22Rv1 (cell line): Measurements from ENCODE around the gene NME3.

Experiments used
- H3K27ac ChIP-seq: fragments of 450-650 bp; 2 replicates; pipeline ENCODE4 v1.5.1; 2017
- ZFX ChIP-seq: fragments of 450-650 bp; IDR thresholded peaks from 2 replicates; pipeline ENCODE4 v1.6.1; 2017; ENCODE audit warnings: antibody characterized with exemption, borderline replicate concordance
- TF ChIP-seq, protein P1 (sequence below): fragments of 450-650 bp; IDR thresholded peaks from 2 replicates; pipeline ENCODE4 v1.5.1; 2017; ENCODE audit warnings: mild to moderate bottlenecking

Gene NME3

DNA sequence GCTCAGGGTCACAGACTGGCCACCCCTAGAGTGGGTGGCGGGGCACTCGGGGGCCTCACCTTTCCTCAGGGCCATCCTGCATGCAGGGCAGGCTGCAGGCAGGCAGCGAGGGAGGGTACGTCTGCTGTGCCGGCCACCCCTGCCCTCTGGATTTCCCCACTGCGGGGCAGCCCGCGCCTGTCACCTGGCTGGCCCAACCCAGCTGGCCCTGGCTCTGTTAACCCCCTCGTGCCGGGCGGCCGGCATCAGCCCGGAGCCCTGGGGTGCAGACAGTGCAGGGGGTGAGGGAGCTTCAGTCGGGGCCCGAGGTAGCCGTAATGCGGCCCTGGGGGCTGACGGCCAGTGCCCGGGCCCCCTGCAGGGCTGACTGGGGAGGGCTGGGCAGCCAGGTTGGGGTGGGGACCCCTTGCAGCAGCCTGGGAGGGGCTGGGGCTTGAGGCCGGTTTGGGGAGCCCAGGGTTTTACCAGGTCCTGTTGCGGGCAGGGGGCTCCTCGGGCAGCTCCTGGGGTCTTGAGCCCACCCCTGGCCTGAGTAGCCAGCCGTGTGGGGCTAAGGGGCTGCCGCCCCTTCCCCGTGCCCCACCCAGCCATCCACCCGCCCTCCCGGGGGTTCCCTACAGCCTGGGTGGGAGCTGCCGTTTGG lies 22.4 kb upstream of the NME3 start, which contains the start of gene IGFALS:
TSS of gene IGFALS (minus strand) at position 128 of the 643 bp plus-strand sequence. CDS start at position 75, 53 bp downstream.
- TF ChIP-seq, protein P1, sequence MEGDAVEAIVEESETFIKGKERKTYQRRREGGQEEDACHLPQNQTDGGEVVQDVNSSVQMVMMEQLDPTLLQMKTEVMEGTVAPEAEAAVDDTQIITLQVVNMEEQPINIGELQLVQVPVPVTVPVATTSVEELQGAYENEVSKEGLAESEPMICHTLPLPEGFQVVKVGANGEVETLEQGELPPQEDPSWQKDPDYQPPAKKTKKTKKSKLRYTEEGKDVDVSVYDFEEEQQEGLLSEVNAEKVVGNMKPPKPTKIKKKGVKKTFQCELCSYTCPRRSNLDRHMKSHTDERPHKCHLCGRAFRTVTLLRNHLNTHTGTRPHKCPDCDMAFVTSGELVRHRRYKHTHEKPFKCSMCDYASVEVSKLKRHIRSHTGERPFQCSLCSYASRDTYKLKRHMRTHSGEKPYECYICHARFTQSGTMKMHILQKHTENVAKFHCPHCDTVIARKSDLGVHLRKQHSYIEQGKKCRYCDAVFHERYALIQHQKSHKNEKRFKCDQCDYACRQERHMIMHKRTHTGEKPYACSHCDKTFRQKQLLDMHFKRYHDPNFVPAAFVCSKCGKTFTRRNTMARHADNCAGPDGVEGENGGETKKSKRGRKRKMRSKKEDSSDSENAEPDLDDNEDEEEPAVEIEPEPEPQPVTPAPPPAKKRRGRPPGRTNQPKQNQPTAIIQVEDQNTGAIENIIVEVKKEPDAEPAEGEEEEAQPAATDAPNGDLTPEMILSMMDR, result no peak
- TF ChIP-seq ZFX, result no peak
- H3K27ac ChIP-seq, result no peak within 1 kb of the TSS

DNA sequence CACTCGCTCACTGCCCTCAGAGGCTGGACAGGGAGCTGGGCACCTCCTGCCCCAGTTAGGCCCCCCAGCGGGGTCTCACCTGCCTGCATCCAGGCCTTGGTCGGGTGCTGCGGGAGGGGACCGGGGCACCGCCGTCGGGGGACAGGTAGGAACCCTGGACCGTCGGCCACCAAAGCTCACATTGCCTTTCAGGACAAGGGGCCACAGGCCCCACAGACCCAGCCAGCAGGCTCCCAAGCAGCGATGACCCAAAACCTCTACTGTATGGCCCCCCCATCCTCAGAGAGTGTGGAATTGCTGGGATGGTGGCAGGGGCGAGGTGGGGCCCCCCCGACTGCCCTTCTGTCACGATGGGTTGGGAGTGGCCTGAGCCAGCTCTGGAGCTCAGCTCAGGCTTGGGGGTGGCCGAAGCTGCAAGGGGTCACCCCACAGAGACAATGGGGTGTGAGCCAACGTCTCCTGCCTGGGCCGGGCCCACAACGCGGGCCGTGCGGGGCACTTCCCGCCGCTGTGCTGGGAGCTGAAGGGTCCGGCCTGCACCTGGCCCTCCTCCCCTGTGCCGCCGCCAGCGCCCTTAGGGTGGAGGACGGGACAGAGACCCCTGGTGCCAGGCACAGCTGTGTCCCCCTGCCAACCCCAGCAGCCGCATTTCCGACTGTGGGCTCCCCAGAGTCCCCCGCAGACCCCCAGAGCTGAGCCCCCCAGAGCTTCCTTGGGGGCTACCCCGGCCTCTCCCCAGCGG lies 21.7 kb upstream of the NME3 start:
- TF ChIP-seq ZFX, result no peak
- no peak overlapping the region for H3K27ac ChIP-seq

DNA sequence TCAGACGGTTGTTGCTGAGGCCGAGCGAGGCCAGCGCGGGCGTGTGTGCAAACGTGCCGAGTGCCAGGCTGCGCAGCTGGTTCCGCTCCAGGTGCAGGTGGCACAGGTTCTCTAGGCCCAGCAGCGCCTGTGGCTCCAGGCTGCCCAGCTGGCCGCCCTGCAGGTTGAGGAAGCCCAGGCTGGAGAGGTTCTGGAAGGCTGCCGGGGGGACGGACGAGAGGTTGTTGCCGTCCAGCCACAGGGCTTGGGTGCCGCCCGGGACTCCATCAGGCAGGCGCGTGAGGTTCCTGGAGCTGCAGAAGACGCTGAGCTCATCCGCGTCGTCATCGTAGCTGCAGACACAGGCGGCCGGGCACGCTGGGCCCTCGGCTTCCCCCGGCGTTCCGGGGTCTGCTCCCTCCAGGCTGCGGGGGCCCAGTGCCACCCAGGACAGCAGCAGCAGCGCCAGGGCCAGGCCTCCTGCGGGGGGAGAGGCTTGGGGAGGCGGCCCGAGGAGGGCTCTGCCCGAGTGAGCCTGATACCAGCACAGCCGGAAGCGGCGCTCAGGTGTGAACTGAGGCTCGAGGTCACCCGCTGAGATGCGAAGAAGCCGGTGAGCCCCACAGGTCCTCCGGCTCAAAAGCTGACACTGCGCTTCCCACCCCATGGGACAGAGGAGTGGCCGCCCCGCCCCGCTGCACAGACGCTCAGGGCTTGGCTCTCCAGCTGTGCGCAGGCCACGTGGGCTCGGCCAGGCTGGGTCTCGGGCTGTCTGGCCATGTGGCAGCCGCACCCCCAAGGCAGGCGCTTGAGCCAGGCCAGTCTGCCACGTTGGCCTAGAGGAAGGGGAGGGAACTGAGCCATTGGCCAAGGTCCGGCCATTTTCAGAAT lies 20.8 kb upstream of the NME3 start:
- H3K27ac ChIP-seq, result no peak overlapping the region
- TF ChIP-seq, protein P1, result no peak
- TF ChIP-seq ZFX, result no peak

DNA sequence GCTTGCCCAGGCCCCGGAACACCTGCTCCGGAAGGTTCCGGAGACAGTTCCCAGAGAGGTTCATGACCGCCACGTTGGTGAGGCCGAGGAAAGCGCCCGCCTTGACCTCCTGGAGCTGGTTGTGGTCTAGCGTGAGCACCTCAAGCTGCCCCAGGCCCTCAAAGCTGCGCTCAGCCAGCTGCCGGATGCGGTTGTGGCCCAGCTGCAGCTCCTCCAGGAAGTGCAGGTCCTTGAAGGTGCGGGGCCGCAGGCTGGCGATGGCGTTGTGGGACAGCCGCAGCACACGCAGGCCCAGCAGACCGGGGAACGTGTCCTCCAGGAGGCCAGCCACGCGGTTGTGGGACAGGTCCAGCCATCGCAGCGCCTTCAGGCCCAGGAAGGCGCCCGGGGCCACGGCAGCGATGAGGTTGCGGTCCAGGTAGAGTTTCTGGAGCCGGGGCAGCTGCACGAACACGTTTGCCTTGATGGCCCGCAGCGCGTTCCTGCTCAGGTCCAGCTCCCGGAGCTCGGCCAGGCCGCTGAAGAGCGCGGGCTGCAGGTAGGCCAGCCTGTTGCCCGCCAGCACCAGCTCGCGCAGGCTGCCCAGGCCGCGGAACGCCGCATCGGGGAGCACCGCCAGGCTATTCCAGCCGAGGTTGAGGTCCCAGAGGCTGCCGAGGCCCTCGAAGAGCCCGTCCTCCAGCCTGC lies 20.1 kb upstream of the NME3 start:
- no peak for TF ChIP-seq ZFX
- TF ChIP-seq, protein P1, result no peak
- no peak overlapping the region for H3K27ac ChIP-seq

DNA sequence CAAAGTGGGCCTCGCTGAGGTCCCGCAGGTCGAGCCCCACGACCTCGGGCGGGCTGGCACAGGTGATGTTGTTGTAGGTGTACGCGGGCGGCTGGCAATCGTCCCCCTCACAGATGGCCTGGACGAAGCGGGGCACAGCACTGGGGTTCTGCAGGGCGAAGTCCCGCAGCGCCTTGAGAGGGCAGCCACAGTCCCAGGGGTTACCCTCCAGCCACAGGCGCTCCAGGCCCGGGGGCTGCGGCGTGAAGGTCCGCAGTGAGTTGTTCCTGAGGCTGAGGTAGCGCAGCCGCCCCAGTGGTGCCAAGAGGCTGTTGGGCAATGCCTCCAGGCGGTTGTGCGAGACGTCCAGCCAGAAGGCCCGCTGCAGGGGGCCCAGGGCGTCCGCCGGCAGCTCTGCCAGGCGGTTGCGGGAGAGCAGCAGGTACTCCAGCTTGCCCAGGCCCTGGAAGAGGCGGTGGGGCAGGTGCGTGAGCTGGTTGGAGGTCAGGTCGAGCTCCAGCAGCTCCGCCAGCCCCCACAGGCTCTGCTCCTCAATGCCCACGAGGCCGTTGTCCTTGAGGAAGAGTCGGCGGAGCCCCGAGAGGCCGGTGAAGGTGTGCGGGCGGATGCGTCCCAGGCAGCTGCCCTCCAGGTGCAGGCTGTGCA lies 19.4 kb upstream of the NME3 start:
- H3K27ac ChIP-seq, result no peak overlapping the region
- TF ChIP-seq, protein P1, result no peak
- no peak for TF ChIP-seq ZFX

DNA sequence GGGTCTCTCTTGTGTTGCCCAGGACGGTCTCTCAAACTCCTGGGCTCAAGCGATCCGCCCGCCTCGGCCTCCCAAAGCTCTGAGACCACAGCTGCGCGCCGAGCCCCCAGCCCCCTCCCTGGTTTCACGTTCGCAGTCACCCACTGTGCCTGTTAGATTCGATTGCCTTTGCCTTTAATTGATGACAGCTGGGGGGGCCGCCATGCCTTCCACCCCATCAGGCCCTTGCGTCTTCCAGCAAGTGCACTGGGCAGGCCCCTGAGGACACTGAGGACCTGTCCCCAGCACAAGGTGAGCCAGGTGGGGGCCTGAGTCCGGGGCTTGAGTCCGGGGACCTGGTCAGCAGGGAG lies 18.9 kb upstream of the NME3 start:
- no peak overlapping the region for H3K27ac ChIP-seq
- no peak for TF ChIP-seq ZFX
- TF ChIP-seq, protein P1, result no peak

DNA sequence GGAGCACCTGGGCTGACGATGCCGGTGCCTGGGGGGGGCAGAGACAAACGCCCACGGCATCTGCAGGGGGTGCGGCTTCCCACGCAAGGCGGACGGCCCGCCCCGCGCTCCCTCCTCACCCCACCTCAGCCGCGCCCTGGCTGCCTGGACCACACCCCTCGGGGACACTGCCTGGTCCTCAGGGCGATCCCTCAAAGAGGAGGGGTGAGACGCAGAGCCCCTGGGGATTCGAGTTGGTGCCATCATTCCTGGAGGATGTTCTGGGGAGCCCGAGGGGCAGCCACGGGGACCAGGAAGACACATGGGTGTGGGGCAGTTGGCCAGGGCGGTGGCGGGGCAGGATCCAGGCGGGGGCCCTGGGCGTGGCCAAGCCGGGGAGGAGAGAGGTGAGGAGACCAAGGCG lies 18.3 kb upstream of the NME3 start:
- no peak overlapping the region for H3K27ac ChIP-seq
- TF ChIP-seq ZFX, result no peak
- TF ChIP-seq, protein P1, result no peak
